ENCODE results near the gene C10orf95. TPM values are rescaled to one million over a fixed set of nuclear protein-coding genes. Genes with fewer than 3 reads are reported as not detected.

C10orf95 gene
- total RNA-seq, 2 experiments from 2014 or later = 0.35 TPM; not detected in 1

Small RNA genes lying within 50 kb of the gene (microRNA-seq; reads per million reads assigned to microRNA genes)
- 13,604 reads per million, percentile 95 among the genes with 10 or more reads in this experiment for gene MIR146B

Other genes starting within 250 kb of the C10orf95 start
- not detected for gene ELOVL3, start 225.2 kb downstream of the C10orf95 start, total RNA-seq
- gene PITX3, start 210.0 kb downstream of the C10orf95 start, total RNA-seq = not detected
- 10 to 100 TPM; 46.5 to 51.6 TPM for gene GBF1, start 206.0 kb downstream of the C10orf95 start, total RNA-seq
- 100 to 1,000 TPM in 1 of 2 experiments, 10 to 100 TPM in 1; 78.1 to 199 TPM for gene NFKB2, start 55.8 kb downstream of the C10orf95 start, total RNA-seq
- gene PSD, start 32.8 kb downstream of the C10orf95 start, total RNA-seq = 1 to 10 TPM; 2.8 to 2.9 TPM
- gene FBXL15, start 30.7 kb downstream of the C10orf95 start, total RNA-seq = 10 to 100 TPM; 13.5 to 15.2 TPM
- gene CUEDC2, start 19.0 kb downstream of the C10orf95 start, total RNA-seq = 10 to 100 TPM; 73.5 to 78.2 TPM
- 10 to 100 TPM; 72.2 to 86.7 TPM for gene ACTR1A, start 51.2 kb upstream of the C10orf95 start, total RNA-seq
- gene SUFU, start 52.4 kb upstream of the C10orf95 start, total RNA-seq = 10 to 100 TPM in 1 of 2 experiments, 1 to 10 TPM in 1; 9.8 to 12.9 TPM
- gene TRIM8, start 192.9 kb upstream of the C10orf95 start, total RNA-seq = 10 to 100 TPM; 58.7 to 86.9 TPM